Measurements from ENCODE around the gene DNAI1.
"Not testable (repeated sequence)": the region's sequence is repeated elsewhere in the genome, so short reads cannot be mapped to it uniquely, and the experiment has no call there.

The DNAI1 gene

DNA sequence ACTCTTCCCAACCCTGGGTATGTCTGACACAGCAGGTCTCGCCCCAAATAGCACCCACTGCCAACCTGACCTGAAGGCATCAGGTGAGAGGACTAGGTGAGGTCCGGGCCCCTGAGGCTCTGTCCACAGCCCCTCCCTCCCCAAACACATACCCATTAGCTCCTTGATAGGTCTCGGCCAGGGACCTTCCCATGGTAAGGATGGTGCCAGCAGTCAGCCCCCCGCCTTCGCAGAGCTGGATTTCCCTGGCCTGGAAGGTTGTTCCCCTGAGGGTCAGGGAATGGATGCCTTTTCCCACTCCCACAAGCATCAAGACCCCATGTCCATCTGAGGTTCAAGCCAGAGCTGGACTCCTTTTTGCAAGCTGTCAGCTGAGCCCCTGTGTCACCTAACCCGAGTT is 61.5 kb downstream of the DNAI1 start:
- no peaks in the 10 kb centered on the region for H3K36me3 ChIP-seq (ENCODE audit: control insufficient read depth in 2 of 2, insufficient read depth in 2 of 2, low read length in 2 of 2)
- H3K4me3 ChIP-seq (ENCODE audit: low read length in 2 of 2) = no peak overlapping the region
- no peaks in the 10 kb centered on the region for H3K9me3 ChIP-seq (ENCODE audit: control insufficient read depth in 2 of 2, low read length in 2 of 2)
- H3K27me3 ChIP-seq (ENCODE audit: control insufficient read depth in 1 of 2, insufficient read depth in 2 of 2, low read length in 2 of 2) = no peaks in the 10 kb centered on the region
- no peak overlapping the region for H3K27ac ChIP-seq (ENCODE audit: low read length)
- H3K4me1 ChIP-seq (ENCODE audit: control insufficient read depth, insufficient read depth, low read length) = peaks cover 13% of the 10 kb centered on the region
- H3K9ac ChIP-seq (ENCODE audit: low read length in 2 of 2) = no peak overlapping the region

DNA sequence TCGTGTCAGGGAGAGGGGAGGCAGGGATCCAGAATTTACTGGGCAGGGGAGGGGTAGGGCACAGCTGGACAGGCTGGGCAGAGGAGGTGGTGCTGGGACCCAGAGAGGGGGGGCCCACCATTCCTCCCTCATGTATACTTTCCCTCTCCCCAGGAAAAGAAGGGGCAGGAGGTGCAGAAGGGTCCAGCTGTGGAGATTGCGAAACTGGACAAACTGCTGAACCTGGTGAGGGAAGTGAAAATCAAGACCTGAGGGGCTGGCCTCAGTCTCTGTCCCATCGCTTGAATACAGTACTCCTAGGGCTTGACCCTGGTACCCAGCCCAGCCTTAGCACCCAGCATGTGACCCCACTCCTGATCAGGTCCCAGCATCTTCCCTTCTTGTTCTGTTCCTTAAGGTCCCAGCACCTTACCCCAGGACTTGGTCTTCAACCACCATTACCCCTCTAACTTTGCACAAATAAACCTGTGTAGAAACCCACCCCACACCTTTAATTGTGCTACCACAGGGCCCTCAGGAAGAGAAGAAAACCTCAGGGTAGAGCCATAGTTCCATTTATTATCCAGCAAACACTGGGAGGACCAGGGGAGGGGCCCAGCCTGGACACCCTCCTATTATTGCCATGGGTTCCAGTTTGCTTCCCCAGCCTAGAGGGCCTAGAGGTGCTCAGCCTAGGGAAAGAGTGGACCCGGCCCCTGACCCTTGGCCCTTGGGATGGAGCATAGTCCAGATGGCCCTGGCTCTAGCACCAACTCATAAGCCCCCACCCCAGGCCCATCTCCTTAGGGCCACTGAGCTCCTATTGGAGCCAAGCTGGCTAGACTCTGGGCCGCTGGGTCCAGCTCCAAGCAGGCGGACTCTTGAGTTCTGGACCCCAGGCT is 62.1 kb downstream of the DNAI1 start:
- Histone ChIP-seq H3K4me3 (ENCODE audit: low read length in 2 of 2) (no peak overlapping the region), H3K4me1 (ENCODE audit: control insufficient read depth, insufficient read depth, low read length) (peaks cover 13% of the 10 kb centered on the region), H3K27ac (ENCODE audit: low read length) (no peak overlapping the region)

DNA sequence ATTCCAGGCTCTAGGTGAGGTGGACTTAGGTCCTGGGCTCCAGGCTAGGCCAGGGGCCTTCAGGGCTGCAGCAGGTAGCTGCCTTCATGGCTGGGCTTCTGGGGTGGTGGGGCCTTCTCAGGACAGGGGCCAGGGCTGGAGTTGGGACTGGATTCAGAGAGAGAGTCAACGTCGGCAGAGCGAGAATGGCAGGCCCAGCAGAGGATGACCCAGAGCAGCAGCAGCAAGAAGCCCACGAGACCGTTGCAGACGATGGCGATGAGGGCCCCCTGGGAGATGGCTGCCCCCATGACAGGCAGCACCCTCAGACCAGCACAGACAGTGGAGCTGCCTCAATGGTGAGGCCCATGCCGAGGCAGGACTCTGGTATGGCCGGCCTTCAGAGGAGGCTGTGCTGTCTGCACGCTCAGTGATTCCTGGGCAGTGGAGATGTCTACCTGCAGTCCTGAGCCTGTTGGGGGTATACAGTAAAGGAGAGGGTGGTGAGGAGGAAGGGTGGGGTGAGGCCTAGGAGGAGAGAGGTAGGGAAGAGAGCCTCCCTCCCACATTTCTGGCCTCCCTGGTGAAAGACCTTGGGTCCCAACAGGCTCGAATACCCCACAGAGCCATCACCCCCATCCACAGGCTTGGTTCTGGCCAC is 62.9 kb downstream of the DNAI1 start:
- Histone ChIP-seq H3K4me3 (ENCODE audit: low read length in 2 of 2) (no peak overlapping the region), H3K36me3 (ENCODE audit: control insufficient read depth in 2 of 2, insufficient read depth in 2 of 2, low read length in 2 of 2) (no peaks in the 10 kb centered on the region), H3K4me1 (ENCODE audit: control insufficient read depth, insufficient read depth, low read length) (peaks cover 13% of the 10 kb centered on the region), H3K27ac (ENCODE audit: low read length) (no peak overlapping the region), H3K9me3 (ENCODE audit: control insufficient read depth in 2 of 2, low read length in 2 of 2) (no peaks in the 10 kb centered on the region), H3K9ac (ENCODE audit: low read length in 2 of 2) (no peak overlapping the region), H3K27me3 (ENCODE audit: control insufficient read depth in 1 of 2, insufficient read depth in 2 of 2, low read length in 2 of 2) (no peaks in the 10 kb centered on the region)

More for the DNA sequence above, 62.1 kb downstream of the DNAI1 start:
- no peak overlapping the region for H3K9ac ChIP-seq (ENCODE audit: low read length in 2 of 2)
- no peaks in the 10 kb centered on the region for H3K27me3 ChIP-seq (ENCODE audit: control insufficient read depth in 1 of 2, insufficient read depth in 2 of 2, low read length in 2 of 2)
- H3K9me3 ChIP-seq (ENCODE audit: control insufficient read depth in 2 of 2, low read length in 2 of 2) = no peaks in the 10 kb centered on the region
- no peaks in the 10 kb centered on the region for H3K36me3 ChIP-seq (ENCODE audit: control insufficient read depth in 2 of 2, insufficient read depth in 2 of 2, low read length in 2 of 2)

DNA sequence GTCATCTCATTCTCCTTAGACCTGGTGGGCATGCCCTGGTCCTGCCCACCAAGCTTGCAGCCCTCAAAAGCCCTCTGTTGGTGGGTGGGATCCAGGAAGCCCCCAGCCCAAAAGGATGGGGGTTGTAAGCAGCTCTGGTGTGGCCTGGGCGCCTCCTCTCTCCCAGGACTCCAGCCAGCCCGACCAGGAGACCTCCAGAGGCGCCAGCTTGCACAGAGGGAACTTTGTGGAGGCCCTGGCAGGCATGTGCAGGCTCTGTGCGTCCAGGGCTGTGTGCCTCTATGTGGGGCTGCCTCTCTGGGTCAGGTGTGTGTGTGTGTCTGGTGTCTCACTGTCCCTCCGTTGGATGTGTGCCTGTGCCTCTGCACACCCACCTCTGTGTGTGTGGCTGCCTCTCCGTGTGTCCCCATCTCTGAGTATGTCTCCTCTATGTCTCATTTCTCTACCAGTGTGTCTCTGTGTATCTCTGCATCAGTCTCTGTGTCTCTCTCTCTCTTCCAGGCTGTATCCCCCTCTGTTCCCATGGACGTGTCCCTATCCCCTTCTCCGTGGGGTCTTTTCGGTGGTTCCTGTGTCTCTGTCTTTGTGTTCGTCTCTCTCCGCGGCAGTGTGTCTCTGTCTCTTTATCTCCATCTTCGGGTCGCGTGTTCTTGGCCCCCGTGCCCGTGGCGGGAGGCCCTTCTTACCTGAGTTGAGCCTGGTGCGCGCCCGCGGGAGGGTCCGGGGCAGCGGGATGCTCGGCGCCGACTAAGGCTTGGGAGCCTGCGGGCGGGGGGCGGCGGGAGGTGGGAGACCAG is 63.7 kb downstream of the DNAI1 start:
- Histone ChIP-seq H3K9ac (ENCODE audit: low read length in 2 of 2) (peak overlapping the region; percentile 62 to 76), H3K27me3 (ENCODE audit: control insufficient read depth in 1 of 2, insufficient read depth in 2 of 2, low read length in 2 of 2) (no peaks in the 10 kb centered on the region)

DNA sequence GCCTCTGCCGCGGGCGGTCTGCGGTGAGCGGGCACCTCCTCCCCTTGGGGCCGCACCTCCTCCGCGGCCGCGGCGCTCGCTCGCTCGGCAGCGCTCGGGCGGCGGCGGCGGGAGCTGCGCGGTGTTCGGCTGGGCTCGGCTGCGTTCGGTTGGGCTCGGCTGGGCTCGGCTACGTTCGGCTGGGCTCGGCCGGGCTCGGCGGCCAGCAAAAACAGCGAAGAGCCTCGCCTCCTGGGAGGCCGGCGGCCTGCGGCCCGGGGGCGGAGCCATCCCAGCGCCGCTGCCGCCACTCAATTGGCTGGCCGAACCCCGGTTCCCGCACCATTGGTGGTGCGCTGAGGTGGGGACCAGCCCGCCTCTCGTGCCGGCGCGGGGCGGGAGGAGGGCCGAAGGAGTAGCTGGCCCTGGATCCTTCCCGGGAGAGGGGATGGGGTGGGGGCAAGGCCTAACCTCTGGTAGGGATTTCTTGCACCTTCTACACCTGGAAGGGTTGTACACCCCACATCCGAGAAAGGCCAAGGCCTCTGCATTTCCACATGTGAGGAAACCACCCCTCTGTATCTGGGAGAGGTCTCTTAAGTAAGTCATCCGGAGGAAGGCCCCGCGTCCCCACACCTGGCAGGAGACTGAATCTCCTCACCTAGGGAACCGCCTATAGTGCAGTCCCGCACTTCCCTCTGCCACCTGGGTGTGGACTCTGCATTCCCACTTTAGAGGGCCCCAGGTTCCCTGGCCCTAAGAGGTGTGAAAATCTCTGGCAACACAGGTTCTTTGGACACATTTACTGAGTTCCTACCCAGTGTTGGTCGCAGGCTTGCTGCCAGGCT is 64.6 kb downstream of the DNAI1 start, which contains the start of gene ENHO:
Gene ENHO, minus strand, starts transcription at position 20 of the 827 bp plus-strand sequence. CDS start 1,295 bp downstream, outside the sequence.
- Histone ChIP-seq H3K27ac (ENCODE audit: low read length) (no peak within 1 kb of the TSS), H3K9ac (ENCODE audit: low read length in 2 of 2) (peak within 1 kb of the TSS; percentile 62 to 76)

More for the DNA sequence above, 63.7 kb downstream of the DNAI1 start:
- Histone ChIP-seq H3K27ac (ENCODE audit: low read length) (no peak overlapping the region), H3K9me3 (ENCODE audit: control insufficient read depth in 2 of 2, low read length in 2 of 2) (no peaks in the 10 kb centered on the region), H3K36me3 (ENCODE audit: control insufficient read depth in 2 of 2, insufficient read depth in 2 of 2, low read length in 2 of 2) (no peaks in the 10 kb centered on the region), H3K4me3 (ENCODE audit: low read length in 2 of 2) (peak overlapping the region; percentile 66 to 67), H3K4me1 (ENCODE audit: control insufficient read depth, insufficient read depth, low read length) (peaks cover 13% of the 10 kb centered on the region)

DNA sequence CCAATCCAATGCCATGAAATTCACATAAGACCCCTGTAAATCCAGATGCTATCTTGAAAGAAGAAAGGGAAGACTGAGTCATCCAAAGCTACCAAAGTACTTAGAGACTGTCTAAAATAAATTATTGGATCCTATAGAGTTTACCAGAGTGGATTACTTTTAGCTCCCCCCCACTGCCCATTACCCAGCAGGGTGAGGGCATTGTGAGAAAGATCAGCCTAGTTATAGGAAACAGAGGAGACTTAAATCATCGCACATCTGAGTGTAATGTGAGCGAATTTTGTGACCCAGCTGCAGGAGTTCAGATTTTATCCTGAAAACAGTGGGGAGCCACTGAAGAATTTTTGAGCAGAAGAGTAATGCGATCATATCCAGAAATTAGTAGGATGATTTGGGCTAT is 65.7 kb downstream of the DNAI1 start:
- Histone ChIP-seq H3K27me3 (ENCODE audit: control insufficient read depth in 1 of 2, insufficient read depth in 2 of 2, low read length in 2 of 2) (no peaks in the 10 kb centered on the region), H3K9me3 (ENCODE audit: control insufficient read depth in 2 of 2, low read length in 2 of 2) (no peaks in the 10 kb centered on the region), H3K4me3 (ENCODE audit: low read length in 2 of 2) (no peak overlapping the region)

More for the DNA sequence above, 64.6 kb downstream of the DNAI1 start, which contains the start of gene ENHO:
- Histone ChIP-seq H3K4me1 (ENCODE audit: control insufficient read depth, insufficient read depth, low read length) (peaks cover 13% of the 10 kb centered on the region), H3K27me3 (ENCODE audit: control insufficient read depth in 1 of 2, insufficient read depth in 2 of 2, low read length in 2 of 2) (no peaks in the 10 kb centered on the region), H3K36me3 (ENCODE audit: control insufficient read depth in 2 of 2, insufficient read depth in 2 of 2, low read length in 2 of 2) (no peaks in the 10 kb centered on the region), H3K4me3 (ENCODE audit: low read length in 2 of 2) (peak within 1 kb of the TSS; percentile 66 to 67), H3K9me3 (ENCODE audit: control insufficient read depth in 2 of 2, low read length in 2 of 2) (no peaks in the 10 kb centered on the region)

DNA sequence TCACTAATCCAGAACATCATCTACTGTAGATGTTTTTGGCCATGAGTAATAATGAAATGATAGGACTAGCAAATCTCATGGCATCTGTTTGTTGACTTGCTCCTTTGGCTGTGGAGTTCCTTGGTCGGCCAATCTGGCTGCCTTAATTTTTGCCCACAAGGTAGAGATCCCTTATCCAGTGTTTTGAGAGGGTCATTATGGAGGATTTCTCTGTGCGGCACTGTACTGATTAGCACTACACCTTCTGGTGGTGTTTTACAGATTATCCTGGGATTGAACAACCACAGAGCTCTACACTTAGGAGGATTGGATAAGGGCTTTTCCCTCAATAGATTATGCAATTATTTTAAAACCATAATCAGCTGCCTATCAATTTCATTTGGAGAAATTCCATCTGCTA is 67.4 kb downstream of the DNAI1 start:
- Histone ChIP-seq H3K9ac (ENCODE audit: low read length in 2 of 2) (no peak overlapping the region), H3K27me3 (ENCODE audit: control insufficient read depth in 1 of 2, insufficient read depth in 2 of 2, low read length in 2 of 2) (no peaks in the 10 kb centered on the region), H3K9me3 (ENCODE audit: control insufficient read depth in 2 of 2, low read length in 2 of 2) (no peaks in the 10 kb centered on the region), H3K36me3 (ENCODE audit: control insufficient read depth in 2 of 2, insufficient read depth in 2 of 2, low read length in 2 of 2) (no peaks in the 10 kb centered on the region), H3K4me3 (ENCODE audit: low read length in 2 of 2) (no peak overlapping the region), H3K27ac (ENCODE audit: low read length) (no peak overlapping the region), H3K4me1 (ENCODE audit: control insufficient read depth, insufficient read depth, low read length) (peaks cover 13% of the 10 kb centered on the region)

More for the DNA sequence above, 65.7 kb downstream of the DNAI1 start:
- H3K36me3 ChIP-seq (ENCODE audit: control insufficient read depth in 2 of 2, insufficient read depth in 2 of 2, low read length in 2 of 2) = no peaks in the 10 kb centered on the region
- no peak overlapping the region for H3K9ac ChIP-seq (ENCODE audit: low read length in 2 of 2)
- no peak overlapping the region for H3K27ac ChIP-seq (ENCODE audit: low read length)
- H3K4me1 ChIP-seq (ENCODE audit: control insufficient read depth, insufficient read depth, low read length) = peaks cover 13% of the 10 kb centered on the region

DNA sequence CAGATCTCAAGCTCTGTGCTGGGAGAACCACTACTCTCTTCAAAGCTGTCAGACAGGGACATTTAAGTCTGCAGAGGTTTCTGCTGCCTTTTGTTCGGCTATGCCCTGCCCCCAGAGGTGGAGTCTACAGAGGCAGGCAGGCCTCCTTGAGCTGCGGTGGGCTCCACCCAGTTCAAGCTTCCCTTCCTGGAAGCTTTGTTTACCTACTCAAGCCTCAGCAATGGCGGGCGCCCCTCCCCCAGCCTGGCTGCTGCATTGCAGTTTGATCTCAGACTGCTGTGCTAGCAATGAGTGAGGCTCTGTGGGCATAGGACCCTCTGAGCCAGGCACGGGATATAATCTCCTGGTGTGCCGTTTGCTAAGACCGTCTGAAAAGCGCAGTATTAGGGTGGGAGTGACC is 73.4 kb downstream of the DNAI1 start:
- H3K4me1 ChIP-seq (ENCODE audit: control insufficient read depth, insufficient read depth, low read length); H3K9me3 ChIP-seq (ENCODE audit: control insufficient read depth in 2 of 2, low read length in 2 of 2); H3K4me3 ChIP-seq (ENCODE audit: low read length in 2 of 2); H3K27ac ChIP-seq (ENCODE audit: low read length); H3K36me3 ChIP-seq (ENCODE audit: control insufficient read depth in 2 of 2, insufficient read depth in 2 of 2, low read length in 2 of 2); H3K27me3 ChIP-seq (ENCODE audit: control insufficient read depth in 1 of 2, insufficient read depth in 2 of 2, low read length in 2 of 2); H3K9ac ChIP-seq (ENCODE audit: low read length in 2 of 2): not testable (repeated sequence)

DNA sequence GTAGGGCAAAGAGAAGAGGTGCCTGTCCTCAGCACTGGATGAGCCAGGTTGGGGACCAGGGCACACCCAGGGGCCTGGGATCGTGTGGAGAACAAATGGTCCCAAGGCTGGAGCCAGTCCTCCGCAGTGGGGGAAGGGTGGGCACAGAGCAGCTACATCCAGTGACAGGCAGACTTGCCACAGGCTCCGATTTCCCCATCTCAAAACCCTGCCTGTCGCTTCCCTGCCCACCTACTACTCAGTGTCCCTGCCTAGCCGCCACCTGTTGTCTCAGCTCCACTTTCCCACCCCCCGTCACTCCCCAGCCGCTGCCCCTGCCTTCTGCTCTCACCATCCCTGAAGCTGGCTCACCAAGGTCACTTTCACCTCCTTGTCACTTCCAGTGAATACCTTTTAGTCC is 78.1 kb downstream of the DNAI1 start:
- H3K9ac ChIP-seq (ENCODE audit: low read length in 2 of 2) = no peak overlapping the region
- no peak overlapping the region for H3K4me3 ChIP-seq (ENCODE audit: low read length in 2 of 2)
- no peaks in the 10 kb centered on the region for H3K36me3 ChIP-seq (ENCODE audit: control insufficient read depth in 2 of 2, insufficient read depth in 2 of 2, low read length in 2 of 2)
- no peaks in the 10 kb centered on the region for H3K4me1 ChIP-seq (ENCODE audit: control insufficient read depth, insufficient read depth, low read length)
- H3K27me3 ChIP-seq (ENCODE audit: control insufficient read depth in 1 of 2, insufficient read depth in 2 of 2, low read length in 2 of 2) = peaks cover 3% of the 10 kb centered on the region in 2 donors
- no peaks in the 10 kb centered on the region for H3K9me3 ChIP-seq (ENCODE audit: control insufficient read depth in 2 of 2, low read length in 2 of 2)
- no peak overlapping the region for H3K27ac ChIP-seq (ENCODE audit: low read length)

DNA sequence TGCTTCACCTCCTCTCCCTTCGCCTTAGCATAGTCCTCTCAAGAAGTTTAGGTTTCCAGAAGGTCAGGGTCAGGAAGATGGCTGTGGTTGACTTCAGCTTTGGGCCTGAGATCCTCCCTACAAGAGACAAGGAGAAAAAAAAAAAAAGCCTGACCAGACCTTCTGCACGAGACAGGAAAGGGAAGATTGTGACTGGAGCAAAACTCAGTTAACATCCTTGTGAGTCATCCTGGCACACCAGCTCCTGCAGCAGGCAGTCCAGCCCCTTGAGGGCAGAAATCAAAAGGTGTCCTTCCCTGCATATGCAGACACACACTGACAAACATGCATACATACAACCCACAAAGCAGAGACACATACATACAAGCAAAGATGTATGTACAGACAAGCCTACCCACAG is 82.2 kb downstream of the DNAI1 start:
- Histone ChIP-seq H3K36me3 (ENCODE audit: control insufficient read depth in 2 of 2, insufficient read depth in 2 of 2, low read length in 2 of 2) (no peaks in the 10 kb centered on the region), H3K9me3 (ENCODE audit: control insufficient read depth in 2 of 2, low read length in 2 of 2) (no peaks in the 10 kb centered on the region), H3K4me3 (ENCODE audit: low read length in 2 of 2) (no peak overlapping the region), H3K27ac (ENCODE audit: low read length) (no peak overlapping the region), H3K4me1 (ENCODE audit: control insufficient read depth, insufficient read depth, low read length) (no peaks in the 10 kb centered on the region), H3K9ac (ENCODE audit: low read length in 2 of 2) (no peak overlapping the region), H3K27me3 (ENCODE audit: control insufficient read depth in 1 of 2, insufficient read depth in 2 of 2, low read length in 2 of 2) (peaks cover 3 to 4% of the 10 kb centered on the region in 2 donors)

Data from stomach smooth muscle (tissue), 2 donors.